ENCODE results near the gene TADA2A.

The TADA2A gene

DNA sequence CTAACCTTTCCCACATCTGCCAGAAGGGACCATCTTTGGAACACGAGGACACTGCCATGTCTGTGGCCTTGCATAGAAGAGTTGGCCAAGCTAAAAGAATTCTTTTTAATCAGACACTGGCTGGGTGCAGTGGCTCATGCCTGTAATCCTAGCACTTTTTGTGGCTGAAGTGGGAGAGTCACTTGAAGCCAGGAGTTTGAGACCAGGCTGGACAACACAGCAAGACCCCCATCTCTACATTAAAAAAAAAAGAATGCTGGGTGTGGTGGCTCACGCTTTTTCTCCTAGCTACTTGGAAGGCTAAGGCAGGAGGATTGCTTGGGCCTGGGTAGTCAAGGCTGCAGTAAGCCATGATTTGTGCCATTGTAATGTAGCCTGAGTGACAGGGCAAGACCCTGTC, 73.7 kb downstream of the TADA2A start:
- no peak for TF ChIP-seq CTCF (IDR thresholded peaks at IDR 0.05; ENCODE audit: insufficient read depth, missing control alignments)
- FAIRE-seq (no peak), DNase-seq (ENCODE audit: insufficient read length, low spot score) (no peak)

DNA sequence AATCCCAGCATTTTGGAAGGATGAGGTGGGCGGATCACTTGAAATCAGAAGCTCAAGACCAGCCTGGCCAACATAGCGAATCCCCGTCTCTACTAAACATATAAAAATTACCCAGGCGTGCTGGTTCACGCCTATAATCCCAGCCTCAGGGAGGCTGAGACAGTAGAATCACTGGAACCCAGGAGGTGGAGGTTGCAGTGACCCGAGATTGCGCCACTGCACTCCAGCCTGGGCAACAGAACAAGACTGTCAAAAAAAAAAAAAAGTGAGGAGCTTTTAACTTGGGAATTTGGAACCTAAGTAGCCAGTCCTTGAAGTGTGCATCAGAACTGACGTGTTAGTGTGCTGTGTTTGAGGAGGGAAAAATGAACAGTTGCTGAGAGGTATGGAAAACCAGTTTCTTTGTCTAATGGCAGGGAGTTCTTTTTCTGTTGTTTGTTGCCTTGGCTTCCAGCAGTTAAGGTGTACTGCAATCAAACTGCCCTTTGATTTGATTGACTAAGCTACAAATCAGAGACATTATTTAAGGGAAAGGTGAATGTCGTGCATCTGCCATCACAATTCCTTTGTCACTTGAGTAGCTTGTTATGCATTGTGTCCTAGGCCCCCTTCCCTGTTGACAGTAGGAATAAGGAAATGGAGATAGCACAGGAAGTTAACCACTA, 74.4 kb downstream of the TADA2A start:
- no peak for TF ChIP-seq CTCF (IDR thresholded peaks at IDR 0.05; ENCODE audit: insufficient read depth, missing control alignments)
- no peak for FAIRE-seq
- no peak for DNase-seq (ENCODE audit: insufficient read length, low spot score)

GRCh38 chr17:37483311-37484039, 76.8 kb downstream of the TADA2A start:
- TF ChIP-seq CTCF (IDR thresholded peaks at IDR 0.05; ENCODE audit: insufficient read depth, missing control alignments) = no peak
- DNase-seq (ENCODE audit: insufficient read length, low spot score) (no peak), FAIRE-seq (no peak)

- no peak for FAIRE-seq
- TF ChIP-seq CTCF (IDR thresholded peaks at IDR 0.05; ENCODE audit: insufficient read depth, missing control alignments) = no peak
- DNase-seq (ENCODE audit: insufficient read length, low spot score) = no peak
Measured at GRCh38 chr17:37485938-37486570, 79.4 kb downstream of the TADA2A start.

GRCh38 chr17:37488009-37488604, 81.4 kb downstream of the TADA2A start:
- FAIRE-seq (no peak), DNase-seq (ENCODE audit: insufficient read length, low spot score) (no peak)
- no peak for TF ChIP-seq CTCF (IDR thresholded peaks at IDR 0.05; ENCODE audit: insufficient read depth, missing control alignments)

DNA sequence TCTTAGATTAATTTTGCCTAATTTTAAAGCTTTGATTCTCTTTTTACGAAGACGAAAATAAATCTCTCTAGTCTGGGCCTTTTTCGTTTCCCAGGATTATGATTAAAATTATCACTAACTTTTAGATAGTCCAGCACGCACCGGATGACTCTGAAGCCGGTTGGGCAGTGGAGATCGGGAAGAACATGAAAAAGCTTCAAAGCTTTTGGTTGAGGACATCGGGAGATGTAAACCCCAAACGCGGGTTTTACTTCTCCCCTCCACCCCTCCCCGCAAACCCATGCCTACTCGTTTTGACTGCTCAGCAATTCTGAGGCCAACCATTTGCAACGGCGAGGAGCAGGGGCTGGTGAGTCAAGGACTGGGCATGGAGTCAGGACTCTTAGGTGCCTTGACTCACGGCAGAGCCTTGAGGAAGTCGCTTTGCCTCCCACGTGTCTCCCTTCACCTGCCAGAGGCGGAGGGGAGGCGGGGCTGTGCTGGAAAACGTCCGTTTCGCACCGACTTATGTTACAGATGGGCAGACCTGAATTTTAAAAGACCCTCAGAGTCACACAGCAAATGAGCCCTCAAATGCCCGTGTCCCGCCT, 82.0 kb downstream of the TADA2A start:
- no peak for TF ChIP-seq CTCF (IDR thresholded peaks at IDR 0.05; ENCODE audit: insufficient read depth, missing control alignments)
- DNase-seq (ENCODE audit: insufficient read length, low spot score) = no peak
- FAIRE-seq = no peak
